NCI-H2227 (cell line): ENCODE data around the gene FASTK.
A peak's percentile ranks its signal among the peaks of the same experiment; 100 is the strongest.

Experiments
- DNase-seq: peaks from one replicate; lab custom pipeline; 2025; ENCODE audit not compliant: unreplicated experiment; lab: John Stamatoyannopoulos, UW

FASTK gene

DNA sequence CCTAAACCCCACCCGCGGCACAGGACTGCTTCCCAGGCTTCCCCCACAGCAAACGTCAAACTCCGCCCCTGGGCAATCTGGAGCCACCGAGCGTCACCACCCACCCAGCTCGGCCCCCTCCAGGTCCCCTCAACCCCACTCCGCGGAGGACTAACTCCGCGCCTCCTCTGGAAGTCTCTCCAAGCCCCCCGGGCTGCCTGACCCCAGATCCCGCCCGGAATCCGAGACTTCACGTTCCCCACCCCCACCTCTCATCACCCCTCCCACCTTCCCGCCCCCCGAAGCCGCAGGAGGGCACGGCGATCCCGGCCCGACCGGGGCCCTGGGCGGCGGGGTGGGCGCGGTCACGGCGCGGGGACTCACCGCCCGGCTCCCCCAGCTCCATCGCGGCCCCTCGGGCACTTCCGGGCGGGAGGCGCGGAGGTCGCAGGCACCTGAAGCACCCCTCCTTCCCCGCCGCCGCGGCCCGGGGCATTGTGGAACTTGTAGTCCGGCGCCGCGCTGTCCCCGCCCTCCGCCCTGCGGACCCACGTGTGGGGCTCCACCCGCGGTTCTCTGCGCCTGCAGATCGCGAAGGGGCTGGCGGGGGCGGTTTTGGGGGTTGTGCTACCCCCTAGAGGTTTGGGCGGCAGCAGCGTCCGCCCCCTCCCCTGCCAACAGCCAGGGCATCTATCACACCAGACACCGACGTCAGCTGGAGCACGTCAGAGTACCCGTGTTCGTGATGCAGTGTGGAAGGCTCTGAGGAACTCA, 2.6 kb upstream of the FASTK start, which contains the start of gene TMUB1:
TSS of gene TMUB1 (minus strand) at position 423 of the 753 bp plus-strand sequence. CDS start 930 bp downstream, outside the sequence.
- peak; percentile 86 for DNase-seq

DNA sequence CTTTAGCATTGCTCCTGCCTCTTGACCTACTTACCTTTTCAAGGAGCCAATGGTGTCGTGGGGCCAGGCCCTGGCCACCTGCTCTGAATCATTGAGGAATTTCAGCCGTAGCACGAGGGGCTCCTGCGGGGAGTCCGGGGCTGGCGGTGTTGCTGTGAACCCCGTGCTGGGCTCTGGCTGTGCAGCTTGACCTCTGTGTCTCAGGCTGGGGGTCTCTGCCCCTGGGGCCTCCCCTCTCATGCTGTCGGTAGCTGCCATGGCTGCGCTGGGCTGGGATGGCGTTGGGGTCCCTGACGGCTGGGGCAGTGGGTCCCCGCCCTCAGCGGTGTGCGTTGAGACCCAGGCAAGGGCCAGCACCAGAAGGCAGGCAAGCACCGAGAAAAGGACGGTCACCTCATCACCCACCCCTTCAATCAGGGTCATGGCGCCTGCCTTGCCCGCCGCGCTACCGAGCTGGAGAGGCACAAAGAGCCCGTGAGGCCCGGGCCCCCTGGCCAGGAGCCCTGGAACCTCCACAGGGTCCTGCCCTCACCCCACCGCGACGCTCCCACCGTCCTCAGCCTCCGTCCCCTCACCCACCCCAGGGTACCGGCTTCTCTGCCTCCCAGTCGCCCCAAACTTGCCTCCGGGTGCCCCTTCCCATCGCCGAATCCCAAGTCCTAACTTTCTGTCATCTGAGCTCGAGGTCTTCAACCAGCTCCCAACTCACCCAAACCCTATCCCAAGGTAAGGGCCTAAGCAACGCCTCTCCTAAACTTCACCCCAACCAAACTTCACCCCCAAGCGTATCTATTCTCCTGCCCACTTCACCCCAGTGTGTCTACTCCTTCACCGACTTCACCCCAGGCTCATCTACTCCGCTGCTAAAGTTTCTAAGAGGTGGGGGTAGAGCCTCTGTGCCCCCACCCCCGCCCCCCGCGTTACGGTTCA, 1.8 kb upstream of the FASTK start:
- peak; percentile 48 for DNase-seq

DNA sequence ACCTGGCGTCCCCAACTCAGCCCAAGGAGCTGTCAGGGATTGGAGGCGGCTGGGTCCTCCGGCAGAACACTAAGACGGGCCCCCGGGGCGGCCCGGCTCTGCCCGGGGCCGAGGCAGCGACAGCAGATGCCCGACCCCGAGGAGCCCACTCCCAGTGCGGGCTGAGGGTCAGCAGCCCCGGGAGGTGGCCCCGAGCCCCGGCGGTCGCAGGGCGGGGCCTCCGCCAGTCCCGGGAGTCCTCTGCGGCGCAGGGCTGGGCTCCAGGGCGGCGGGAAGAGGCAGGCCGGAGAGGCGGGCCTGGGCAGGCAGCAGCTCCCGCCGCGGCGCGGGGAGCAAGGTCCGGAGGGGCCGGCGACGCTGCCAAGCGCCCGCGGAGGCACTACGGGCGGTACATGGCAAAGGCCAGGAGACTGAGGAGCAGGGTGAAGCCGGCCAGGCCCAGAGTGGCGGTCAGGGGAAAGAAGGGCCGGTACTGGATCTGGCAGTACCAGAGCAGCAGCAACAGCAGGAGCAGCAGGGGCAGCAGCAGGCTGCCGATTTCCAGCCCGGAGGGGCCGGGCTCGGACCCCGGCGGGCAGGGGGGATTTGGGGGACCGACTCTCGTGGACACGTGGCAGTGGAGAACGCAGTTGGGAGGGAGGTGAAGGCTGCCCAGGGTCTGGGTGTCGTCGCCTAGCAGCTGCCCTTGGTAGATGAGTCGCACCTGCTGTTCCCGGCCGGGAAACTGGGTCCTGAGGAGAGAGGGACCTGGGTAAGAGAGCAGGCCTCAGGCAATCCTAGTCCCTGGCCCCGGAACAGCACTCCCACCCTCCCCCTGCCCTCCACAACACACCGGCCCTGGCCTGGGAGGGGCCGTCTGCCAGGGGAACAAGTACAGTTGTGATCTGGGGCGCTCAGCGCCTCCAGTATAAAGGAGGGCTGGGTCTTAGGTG, 827 bp upstream of the FASTK start:
- DNase-seq = peak; percentile 62

DNA sequence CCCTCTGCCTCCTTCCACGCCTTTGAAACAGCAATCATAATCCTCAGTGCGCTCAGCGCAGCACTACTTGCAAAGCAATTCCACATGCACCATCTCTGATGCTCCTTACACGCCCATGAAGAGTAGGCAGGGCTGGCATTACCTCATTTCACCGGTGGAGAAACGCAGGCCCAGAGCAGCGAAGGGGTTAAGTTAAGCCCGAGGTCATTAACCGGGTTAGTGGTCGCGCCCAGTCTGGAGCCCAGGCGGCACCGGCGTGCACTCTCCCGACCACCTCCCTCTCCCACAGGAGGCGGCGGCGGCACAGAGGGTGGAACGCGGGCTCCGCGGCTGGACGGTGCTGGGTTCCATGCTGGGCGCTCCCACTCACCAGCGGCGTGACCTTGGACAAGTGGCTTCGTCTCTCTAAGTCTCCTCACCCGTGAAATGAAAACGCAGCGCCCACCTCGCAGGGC, 515 bp downstream of the FASTK start:
- DNase-seq = peak; percentile 60

DNA sequence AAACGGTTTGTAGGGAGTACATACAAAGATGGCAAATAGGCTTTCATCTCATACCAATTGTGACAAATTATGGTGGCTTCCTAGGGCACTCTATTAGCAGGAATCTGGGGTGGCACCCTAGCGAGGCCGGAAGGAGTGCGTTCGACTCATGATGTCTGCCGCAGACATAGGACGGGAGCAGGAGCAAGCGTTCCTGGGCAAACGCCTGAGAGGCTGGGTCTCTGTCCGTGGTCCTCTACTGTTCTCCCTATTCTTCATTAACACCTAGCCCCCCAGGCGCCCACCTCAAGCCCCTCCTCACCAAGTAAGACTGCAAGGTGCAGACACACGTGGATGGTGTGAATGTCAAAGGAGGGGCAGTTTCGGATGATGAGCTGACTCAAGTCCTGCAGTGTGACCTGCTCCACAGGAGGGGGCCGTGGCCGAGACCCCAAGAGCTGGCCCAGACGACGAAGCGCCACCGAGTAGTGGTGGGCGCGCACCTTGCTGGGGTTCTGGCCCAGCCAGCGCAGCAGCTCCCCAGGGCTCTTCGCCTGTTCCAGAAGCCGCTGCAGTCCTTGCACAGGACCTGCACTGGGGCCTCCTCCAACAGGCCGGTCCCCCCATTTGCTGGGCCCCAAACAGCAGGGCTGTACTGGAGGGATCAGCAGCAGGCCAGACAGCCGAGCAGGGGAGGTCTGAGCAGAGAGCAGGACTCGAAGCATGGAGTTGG, 1.3 kb downstream of the FASTK start:
- no peak for DNase-seq

DNA sequence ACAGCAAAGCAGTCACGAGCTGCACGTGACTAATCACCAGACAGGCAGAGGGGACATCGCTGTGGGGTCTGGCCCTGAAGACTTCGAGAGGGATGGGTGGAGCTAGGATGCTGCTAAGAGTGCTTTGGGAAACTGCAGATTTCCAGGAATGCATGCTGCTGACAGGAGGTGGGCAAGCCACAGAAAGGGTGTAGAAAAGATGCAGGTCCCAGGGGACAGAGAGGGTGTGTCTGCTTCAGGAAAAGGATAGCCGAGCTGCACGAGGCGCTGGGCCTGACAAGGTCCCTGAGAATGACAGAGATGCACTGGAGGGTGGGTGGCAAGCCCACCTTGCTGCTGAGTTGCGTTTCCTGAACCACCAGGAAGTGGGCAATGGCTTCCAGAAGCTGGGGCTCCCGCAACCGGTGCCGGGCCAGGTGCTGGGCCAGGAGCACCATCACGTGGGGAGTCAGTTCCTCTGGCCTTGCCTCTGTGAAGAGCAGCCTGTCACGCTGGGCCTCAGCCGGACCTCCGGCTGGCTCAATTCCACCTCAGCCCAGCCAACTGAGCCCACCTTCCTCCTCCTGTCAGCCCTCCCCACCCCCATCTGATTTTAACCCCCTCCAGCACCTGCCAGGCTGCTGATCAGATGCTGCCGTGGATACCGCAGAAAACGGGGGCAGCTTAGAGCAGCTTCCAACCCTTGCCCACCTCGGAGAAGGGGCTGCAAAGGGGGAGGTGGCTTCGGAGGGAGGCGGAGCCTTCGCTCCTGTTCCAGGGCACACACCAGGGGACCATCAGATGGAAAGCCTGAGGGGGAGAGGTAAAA, 2.2 kb downstream of the FASTK start:
- peak; percentile 52 for DNase-seq

DNA sequence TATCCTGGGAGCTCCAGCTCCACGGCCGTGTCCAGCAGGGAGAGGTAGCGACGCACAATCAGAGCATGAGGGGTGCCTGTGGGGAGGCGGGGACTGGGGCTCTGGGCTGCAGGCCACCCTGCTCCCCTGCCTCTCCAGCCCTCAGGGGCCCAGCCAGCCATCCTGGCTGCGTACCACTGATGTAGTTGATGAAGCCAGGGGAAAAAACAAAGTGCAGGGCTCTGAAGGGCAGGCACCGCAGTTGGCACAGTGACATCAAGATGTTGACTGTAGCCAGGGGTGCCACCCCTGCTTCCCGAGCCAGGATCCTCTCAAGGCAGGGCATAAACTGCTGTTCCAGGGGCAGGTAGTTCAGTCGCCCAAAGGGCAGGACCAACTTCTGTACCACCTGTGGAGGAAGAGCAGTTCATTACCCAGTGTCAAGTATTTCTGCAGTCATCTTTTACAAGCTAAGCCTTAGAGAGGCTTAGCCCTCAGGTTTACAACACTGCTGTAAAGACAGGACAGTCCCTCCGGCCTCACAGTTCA, 2.8 kb downstream of the FASTK start:
- DNase-seq = no peak

DNA sequence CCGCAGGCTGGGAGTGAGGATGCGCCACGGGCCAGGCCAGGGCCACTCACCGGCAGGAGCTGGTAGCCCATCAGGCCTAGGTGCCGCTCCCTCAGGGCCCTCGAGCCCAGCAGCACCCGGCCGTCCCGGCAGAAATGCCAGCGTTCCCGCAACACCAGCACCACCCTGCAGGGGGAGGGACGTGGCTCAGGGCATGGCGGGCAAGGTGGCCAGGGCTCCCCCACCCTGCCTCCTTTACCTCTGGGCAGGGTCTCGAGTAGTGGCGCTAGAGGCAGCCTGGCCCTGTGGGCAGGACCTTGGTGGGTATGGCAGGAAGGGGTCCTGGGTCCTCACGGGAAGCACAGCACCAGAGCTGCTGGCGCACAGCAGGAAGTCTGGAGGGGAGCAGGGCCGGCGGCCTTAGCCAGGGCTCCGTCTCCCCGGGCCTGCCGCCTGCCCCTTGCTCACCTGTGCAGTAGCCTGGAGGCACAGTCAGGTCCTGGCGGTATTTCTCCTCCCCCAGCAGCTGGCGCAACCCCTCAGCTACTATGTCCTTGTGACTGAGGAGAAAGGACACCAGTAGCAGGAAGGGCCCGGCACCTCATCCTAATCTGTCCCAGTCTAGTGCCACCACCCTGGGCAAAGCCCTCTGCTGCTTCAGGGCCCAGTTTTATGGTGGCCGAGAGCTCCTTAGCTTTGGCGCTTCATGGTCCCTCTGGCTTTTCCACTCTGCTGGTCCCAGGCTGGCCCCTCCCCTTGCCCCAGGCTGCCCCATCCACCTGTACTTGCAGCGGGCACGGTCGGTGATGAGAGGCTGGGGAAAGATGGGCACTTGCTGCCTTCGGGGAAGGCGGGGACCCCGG, 3.5 kb downstream of the FASTK start:
- no peak for DNase-seq

DNA sequence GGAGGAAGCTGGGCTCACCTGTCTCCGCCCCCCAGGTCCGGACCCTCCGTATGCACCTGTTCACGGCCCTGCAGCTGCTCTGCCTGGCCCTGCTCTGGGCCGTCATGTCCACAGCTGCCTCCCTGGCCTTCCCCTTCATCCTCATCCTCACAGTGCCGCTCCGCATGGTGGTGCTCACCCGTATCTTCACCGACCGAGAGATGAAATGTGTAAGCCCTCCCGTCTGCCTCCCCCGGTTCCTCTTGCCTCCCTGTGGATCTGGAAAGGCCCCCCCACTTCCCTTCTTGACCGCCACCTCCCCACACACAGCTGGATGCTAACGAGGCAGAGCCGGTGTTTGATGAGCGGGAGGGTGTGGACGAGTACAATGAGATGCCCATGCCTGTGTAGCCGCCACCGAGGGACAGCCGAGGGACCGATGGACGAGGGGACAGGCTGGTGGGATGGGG, 4.6 kb downstream of the FASTK start:
- DNase-seq = no peak

DNA sequence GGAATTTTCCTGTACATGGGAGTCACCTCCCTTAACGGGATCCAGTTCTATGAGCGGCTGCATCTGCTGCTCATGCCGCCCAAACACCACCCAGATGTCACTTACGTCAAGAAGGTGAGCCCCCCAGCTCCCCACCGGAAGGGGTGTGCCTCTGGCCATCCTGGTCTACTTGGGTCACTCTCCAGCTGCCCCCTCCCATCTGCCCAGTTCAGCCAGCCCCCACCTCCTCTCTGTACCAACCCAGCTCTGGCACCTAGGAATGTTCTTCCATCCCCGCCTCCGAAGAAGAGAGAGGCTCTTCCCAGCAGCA, 5.0 kb downstream of the FASTK start:
- no peak for DNase-seq

DNA sequence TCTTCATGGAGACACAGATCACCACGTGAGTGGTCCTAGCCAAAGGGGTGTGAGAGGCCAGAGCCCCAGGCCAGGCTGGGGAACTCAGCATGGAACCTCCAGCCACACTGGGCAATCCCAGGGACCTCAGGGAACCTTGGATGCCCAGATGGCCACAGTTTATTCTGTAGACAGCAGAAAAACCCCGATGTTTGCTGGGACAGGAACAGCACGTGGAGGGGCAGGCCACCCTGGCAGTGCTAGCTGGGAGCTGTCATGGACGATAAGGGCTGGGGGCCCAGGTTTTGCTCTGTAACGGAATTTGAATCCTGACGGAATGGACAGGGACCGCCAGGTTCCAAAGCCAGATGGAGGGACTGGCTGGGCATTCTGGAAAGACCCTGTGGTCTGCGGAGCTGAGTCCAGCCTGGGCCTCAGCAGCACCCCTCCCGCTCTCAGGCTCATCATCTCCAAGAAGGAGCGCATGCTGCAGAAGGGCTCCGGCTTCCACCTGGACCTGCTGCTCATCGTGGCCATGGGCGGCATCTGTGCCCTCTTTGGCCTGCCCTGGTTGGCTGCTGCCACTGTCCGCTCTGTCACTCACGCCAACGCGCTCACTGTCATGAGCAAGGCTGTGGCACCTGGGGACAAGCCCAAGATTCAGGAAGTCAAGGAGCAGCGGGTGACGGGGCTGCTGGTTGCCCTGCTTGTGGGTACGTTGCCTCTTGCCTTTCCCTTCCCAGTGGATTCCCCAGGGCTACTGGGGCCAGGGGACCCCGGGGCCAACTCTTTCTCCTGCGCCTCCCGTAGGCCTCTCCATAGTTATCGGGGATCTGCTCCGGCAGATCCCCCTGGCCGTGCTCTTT, 5.6 kb downstream of the FASTK start:
- no peak for DNase-seq

DNA sequence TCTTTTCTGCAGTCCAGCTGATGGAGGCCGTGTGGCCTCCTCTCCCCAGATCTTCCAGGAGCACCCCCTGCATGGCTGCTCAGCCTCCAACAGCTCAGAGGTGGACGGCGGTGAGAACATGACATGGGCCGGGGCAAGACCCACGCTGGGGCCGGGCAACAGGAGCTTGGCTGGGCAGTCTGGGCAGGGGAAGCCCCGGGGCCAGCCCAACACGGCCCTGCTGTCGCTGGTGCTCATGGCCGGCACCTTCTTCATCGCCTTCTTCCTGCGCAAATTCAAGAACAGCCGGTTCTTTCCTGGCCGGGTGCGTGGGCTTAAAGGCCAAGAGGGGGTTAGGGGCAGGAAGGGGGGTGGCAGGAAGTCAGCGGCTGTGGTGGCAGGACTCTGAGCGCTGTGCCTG, 6.6 kb downstream of the FASTK start:
- DNase-seq = no peak

DNA sequence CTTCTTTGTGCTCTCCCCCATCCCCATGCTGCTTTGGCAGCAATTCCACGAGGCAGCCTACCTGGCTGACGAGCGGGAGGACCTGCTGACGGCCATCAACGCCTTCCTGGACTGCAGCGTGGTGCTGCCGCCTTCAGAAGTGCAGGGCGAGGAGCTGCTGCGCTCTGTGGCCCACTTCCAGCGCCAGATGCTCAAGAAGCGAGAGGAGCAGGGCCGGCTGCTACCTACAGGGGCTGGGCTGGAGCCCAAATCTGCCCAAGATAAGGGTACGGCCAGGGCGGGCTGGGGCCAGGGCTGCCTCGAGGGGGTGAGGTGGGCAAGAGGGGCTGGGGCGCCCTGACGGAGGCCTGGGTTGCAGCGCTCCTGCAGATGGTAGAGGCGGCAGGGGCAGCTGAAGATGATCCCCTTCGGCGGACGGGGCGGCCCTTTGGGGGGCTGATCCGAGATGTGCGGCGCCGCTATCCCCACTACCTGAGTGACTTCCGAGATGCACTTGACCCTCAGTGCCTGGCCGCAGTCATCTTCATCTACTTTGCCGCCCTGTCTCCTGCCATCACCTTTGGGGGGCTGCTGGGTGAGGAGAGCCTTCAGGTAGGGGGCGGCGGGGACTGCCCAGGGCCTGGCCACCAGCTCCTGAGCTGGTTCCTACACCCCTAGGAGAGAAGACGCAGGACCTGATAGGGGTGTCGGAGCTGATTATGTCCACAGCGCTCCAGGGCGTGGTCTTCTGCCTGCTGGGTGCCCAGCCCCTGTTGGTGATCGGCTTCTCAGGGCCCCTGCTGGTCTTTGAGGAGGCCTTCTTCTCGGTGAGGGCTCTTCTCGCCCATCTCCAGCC, 9.4 kb downstream of the FASTK start:
- no peak for DNase-seq

DNA sequence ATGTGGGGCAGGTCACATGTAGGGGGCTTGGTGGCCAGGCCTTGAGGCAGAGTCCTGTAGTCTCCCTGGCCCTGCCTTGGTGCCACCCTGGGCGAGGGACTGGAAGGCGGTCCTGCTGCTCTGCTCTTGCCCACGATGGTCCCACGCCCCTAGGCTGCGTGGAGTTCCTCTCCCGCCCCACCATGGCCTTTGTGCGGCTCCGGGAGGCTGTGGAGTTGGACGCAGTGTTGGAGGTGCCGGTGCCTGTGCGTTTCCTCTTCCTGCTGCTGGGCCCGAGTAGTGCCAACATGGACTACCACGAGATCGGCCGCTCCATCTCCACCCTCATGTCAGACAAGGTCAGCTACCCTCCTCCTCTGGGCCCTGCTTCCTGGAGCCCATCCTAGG, 10.0 kb downstream of the FASTK start:
- DNase-seq = no peak

DNA sequence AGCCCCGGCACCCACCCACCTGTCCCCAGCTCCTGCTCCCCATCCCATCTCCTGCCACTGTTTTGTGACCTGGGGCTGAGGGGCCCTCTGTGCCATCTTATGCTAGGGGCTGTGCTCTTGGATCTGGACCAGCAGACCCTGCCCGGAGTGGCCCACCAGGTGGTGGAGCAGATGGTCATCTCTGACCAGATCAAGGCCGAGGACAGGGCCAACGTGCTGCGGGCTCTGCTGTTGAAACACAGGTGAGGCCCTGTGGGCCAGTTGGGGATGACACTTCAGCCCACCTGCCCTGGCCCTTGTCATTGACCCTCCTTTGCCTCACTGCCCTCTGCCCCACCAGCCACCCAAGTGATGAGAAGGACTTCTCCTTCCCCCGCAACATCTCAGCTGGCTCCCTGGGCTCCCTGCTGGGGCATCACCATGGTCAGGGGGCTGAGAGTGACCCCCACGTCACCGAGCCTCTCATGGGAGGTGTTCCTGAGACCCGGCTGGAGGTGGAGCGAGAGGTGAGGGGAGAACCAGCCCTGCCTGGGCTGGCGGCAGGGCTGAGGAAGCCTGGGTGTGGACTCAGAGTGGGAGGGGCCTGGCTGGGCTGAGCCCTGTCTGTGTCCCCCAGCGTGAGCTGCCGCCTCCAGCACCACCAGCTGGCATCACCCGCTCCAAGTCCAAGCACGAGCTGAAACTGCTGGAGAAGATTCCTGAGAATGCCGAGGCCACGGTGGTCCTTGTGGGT, 10.6 kb downstream of the FASTK start:
- no peak for DNase-seq
